ENCODE results near the gene YIF1A. TPM values are rescaled to one million over a fixed set of nuclear protein-coding genes. Genes with fewer than 3 reads are reported as not detected.

Gene YIF1A
- total RNA-seq, 1 donor: 182 TPM

DNA sequence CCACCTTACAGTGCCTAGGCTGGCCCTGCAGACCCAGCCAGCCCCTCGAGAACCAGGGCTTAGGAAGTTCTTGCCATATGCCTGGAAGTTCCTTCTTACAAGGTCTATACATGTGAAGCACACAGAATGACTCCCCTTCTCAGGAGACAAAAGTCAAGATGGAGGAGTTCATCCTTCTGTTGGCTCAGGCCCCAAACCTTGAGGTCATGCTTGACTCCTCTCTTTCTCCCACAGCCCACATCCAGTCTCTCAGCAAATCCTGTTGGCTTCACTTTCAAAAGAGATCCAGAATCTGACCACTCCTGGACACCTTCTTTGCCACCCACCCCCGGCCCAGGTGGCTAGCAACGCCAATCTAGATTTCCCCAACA, 29.6 kb upstream of the YIF1A start:
- DNase-seq (ENCODE audit: insufficient read length, low spot score, missing footprints): peak; percentile 83
- TF ChIP-seq, protein P1, sequence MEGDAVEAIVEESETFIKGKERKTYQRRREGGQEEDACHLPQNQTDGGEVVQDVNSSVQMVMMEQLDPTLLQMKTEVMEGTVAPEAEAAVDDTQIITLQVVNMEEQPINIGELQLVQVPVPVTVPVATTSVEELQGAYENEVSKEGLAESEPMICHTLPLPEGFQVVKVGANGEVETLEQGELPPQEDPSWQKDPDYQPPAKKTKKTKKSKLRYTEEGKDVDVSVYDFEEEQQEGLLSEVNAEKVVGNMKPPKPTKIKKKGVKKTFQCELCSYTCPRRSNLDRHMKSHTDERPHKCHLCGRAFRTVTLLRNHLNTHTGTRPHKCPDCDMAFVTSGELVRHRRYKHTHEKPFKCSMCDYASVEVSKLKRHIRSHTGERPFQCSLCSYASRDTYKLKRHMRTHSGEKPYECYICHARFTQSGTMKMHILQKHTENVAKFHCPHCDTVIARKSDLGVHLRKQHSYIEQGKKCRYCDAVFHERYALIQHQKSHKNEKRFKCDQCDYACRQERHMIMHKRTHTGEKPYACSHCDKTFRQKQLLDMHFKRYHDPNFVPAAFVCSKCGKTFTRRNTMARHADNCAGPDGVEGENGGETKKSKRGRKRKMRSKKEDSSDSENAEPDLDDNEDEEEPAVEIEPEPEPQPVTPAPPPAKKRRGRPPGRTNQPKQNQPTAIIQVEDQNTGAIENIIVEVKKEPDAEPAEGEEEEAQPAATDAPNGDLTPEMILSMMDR (IDR thresholded peaks at IDR 0.05; ENCODE audit: extremely low read depth, low read depth, low read length): no peak
- Histone ChIP-seq H3K79me2 (ENCODE audit: insufficient read depth, low read length) (peaks cover 32% of the 10 kb centered on the region), H3K27me3 (ENCODE audit: insufficient read depth, low read length) (no peaks in the 10 kb centered on the region), H3K4me1 (ENCODE audit: insufficient read depth, low read length) (peaks cover 62% of the 10 kb centered on the region), H3K4me2 (ENCODE audit: insufficient read depth, low read length) (peak overlapping the region; percentile 62), H3K36me3 (ENCODE audit: insufficient read depth, low read length) (no peaks in the 10 kb centered on the region), H2AFZ (ENCODE audit: low read length) (peak overlapping the region; percentile 11), H4K20me1 (ENCODE audit: insufficient read depth, low read length) (peaks cover 25% of the 10 kb centered on the region), H3K9me3 (ENCODE audit: low read depth, low read length) (no peaks in the 10 kb centered on the region), H3K4me3 (ENCODE audit: insufficient read depth, low read length) (no peak overlapping the region), H3K27ac (ENCODE audit: low read depth, low read length) (peak overlapping the region; percentile 97)

DNA sequence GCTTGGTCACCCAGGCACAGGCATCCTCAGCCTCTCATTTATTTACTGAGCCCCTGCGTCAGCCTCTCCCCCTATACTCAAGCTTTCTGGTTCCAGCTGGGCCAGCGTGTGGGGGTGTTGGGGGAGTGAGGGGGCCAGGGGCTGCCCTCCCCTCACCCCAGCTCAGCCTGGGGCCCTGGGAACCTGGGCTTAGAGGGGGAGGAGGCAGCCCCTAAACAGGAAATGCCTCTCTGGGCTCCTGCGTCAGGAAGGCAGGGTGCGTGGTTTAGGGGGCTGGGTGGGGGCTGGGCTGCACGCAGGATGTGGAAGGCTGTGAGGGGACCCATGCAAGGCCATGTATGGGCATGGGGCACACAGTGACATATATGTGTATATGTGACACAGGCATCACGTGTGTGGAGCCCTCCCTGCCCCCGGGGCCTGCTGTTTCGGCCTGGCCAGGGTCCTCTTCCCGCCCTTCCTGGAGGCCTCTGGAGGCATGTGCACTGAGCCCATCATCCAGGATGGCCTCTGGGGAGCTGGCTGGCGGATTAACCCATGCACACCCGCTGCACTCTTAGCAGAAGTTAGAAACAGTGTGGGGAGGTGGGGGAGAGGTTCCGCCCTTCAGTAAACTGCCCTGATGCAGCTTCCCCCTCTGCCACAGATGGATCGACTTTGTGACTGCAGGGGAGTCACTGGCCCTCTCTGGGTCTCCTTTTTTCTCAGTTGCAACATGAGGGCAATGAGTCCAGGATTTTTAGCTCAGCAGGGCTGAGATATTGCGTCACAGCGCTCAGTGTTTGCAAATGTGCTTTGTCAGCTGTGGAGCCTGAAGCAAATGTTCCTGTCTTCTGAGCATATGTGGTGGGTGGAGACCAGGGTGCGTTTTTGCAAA, 29.0 kb upstream of the YIF1A start:
- H4K20me1 ChIP-seq (ENCODE audit: insufficient read depth, low read length): peaks cover 25% of the 10 kb centered on the region
- H2AFZ ChIP-seq (ENCODE audit: low read length): peak overlapping the region; percentile 65
- H3K79me2 ChIP-seq (ENCODE audit: insufficient read depth, low read length): peaks cover 33% of the 10 kb centered on the region
- no peaks in the 10 kb centered on the region for H3K9me3 ChIP-seq (ENCODE audit: low read depth, low read length)
- peak overlapping the region; percentile 75 for H3K4me2 ChIP-seq (ENCODE audit: insufficient read depth, low read length)
- no peaks in the 10 kb centered on the region for H3K27me3 ChIP-seq (ENCODE audit: insufficient read depth, low read length)
- H3K27ac ChIP-seq (ENCODE audit: low read depth, low read length): peak overlapping the region; percentile 97
- H3K4me3 ChIP-seq (ENCODE audit: insufficient read depth, low read length): peak overlapping the region; percentile 75
- TF ChIP-seq, protein P1 (IDR thresholded peaks at IDR 0.05; ENCODE audit: extremely low read depth, low read depth, low read length): no peak
- DNase-seq (ENCODE audit: insufficient read length, low spot score, missing footprints): peak; percentile 88
- peaks cover 60% of the 10 kb centered on the region for H3K4me1 ChIP-seq (ENCODE audit: insufficient read depth, low read length)
- H3K36me3 ChIP-seq (ENCODE audit: insufficient read depth, low read length): no peaks in the 10 kb centered on the region

DNA sequence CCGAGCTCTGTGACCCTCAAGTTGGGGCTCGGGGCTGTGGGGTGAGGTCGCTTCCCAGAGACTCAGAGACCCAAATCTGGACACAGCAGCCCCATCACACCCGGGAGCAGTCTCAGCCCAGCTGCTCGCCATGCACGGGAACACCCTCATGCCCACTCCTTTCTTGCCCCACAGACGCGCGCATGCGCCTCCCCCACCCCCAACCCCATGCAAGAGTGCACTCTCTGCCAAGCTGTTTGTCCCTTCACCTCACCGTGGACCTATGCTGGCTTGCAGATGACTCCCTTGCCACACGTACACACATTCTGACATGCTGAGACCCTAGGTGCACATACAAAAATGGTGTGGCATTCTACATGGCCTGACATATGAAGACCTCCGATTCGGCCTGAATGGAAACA, 28.4 kb upstream of the YIF1A start:
- peak overlapping the region; percentile 97 for H3K27ac ChIP-seq (ENCODE audit: low read depth, low read length)
- H4K20me1 ChIP-seq (ENCODE audit: insufficient read depth, low read length): peaks cover 25% of the 10 kb centered on the region

DNA sequence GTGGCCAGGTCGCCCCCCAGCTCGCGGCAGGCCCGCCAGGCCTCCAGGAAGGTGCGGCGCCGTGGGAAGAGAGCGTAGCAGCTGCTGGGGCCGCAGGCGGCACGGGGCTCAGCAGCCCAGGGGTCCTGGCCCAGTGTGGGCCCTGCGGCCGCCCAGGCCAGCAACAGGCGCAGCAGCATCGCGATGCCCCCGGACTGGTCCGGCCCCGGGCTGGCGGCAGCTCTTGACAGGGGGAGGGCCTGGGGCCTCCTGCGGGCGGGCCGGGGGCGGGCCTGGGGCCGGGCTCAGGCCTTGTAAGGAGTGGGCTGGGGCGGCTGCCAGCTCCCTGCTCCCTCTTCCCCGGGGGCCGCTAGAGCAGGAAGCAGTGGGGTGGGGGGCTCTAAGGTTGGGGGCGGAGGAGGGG, 27.9 kb upstream of the YIF1A start, which contains the start of gene CD248:
Gene CD248 (minus strand): TSS at position 196 of the 403 bp plus-strand sequence. CDS start 17 bp downstream, at position 179.
- H2AFZ ChIP-seq (ENCODE audit: low read length): peak within 1 kb of the TSS; percentile 65
- H3K27me3 ChIP-seq (ENCODE audit: insufficient read depth, low read length): no peaks in the 10 kb centered on the region
- H3K9me3 ChIP-seq (ENCODE audit: low read depth, low read length): no peaks in the 10 kb centered on the region
- peak within 1 kb of the TSS; percentile 96 for H3K4me2 ChIP-seq (ENCODE audit: insufficient read depth, low read length)
- no peaks in the 10 kb centered on the region for H3K36me3 ChIP-seq (ENCODE audit: insufficient read depth, low read length)
- peaks cover 33% of the 10 kb centered on the region for H3K79me2 ChIP-seq (ENCODE audit: insufficient read depth, low read length)
- H3K27ac ChIP-seq (ENCODE audit: low read depth, low read length): peak within 1 kb of the TSS; percentile 97
- TF ChIP-seq, protein P1 (IDR thresholded peaks at IDR 0.05; ENCODE audit: extremely low read depth, low read depth, low read length): no peak
- H3K4me3 ChIP-seq (ENCODE audit: insufficient read depth, low read length): peak within 1 kb of the TSS; percentile 75
- H3K4me1 ChIP-seq (ENCODE audit: insufficient read depth, low read length): peaks cover 55% of the 10 kb centered on the region
- peaks cover 25% of the 10 kb centered on the region for H4K20me1 ChIP-seq (ENCODE audit: insufficient read depth, low read length)
- DNase-seq (ENCODE audit: insufficient read length, low spot score, missing footprints): peak; percentile 96

More for the DNA sequence above, 28.4 kb upstream of the YIF1A start:
- Histone ChIP-seq H3K4me1 (ENCODE audit: insufficient read depth, low read length) (peaks cover 55% of the 10 kb centered on the region), H3K4me2 (ENCODE audit: insufficient read depth, low read length) (peak overlapping the region; percentile 75), H3K4me3 (ENCODE audit: insufficient read depth, low read length) (peak overlapping the region; percentile 75), H3K27me3 (ENCODE audit: insufficient read depth, low read length) (no peaks in the 10 kb centered on the region), H3K36me3 (ENCODE audit: insufficient read depth, low read length) (no peaks in the 10 kb centered on the region), H3K79me2 (ENCODE audit: insufficient read depth, low read length) (peaks cover 33% of the 10 kb centered on the region), H3K9me3 (ENCODE audit: low read depth, low read length) (no peaks in the 10 kb centered on the region), H2AFZ (ENCODE audit: low read length) (peak overlapping the region; percentile 65)
- DNase-seq (ENCODE audit: insufficient read length, low spot score, missing footprints): peak; percentile 97
- TF ChIP-seq, protein P1 (IDR thresholded peaks at IDR 0.05; ENCODE audit: extremely low read depth, low read depth, low read length): no peak
